EH (cell line): ENCODE data around the gene ARMC6.
"Not testable (repeated sequence)": the region's sequence is repeated elsewhere in the genome, so short reads cannot be mapped to it uniquely, and the experiment has no call there.

Experiments
- DNase-seq: peaks from one replicate; pipeline ENCODE4 v3.0.0-alpha.2; 2015; ENCODE audit warnings: low read depth

The ARMC6 gene

GRCh38 chr19:19023376-19023775 lies 10.0 kb upstream of the ARMC6 start:
- DNase-seq: not testable (repeated sequence)

- DNase-seq: no peak
Observed at GRCh38 chr19:19025861-19026260, 7.5 kb upstream of the ARMC6 start.

GRCh38 chr19:19026299-19026971 lies 7.0 kb upstream of the ARMC6 start:
- peak; percentile 5 for DNase-seq

DNA sequence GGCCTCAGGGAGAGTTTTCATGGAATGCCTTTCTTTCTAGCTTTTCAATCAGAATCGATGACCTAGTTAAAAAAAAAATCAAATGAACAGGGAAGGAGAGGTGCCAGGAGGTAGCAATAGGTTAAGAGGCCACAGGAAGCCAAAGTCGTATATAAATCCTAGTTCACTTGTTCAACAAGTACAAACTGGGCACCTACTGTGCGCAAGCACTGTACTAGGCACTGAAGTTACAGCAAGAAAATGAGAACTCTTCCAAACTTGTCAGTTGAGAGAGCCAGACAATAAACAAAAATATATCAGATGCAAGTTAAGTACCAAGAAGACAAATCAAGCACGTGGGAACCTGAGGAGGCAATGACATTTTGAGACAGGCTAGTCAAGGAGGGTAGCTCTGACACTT lies 6.2 kb upstream of the ARMC6 start:
- no peak for DNase-seq

DNA sequence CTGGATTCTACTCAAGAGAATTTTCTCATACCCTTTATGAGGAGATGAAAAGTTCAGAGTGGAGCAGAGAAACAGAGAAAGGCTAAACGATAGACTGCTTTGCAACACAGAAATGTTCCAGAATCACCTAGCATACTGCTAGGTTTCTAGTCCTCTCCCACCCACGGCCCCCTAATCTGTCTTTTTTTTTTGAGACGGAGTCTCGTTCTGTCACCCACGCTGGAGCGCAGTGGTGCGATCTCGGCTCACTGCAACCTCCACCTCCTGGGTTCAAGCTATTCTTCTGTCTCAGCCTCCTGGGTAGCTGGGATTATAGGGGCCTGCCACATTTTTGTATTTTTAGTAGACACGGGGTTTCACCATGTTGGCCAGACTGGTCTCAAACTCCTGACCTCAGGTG lies 4.9 kb upstream of the ARMC6 start:
- DNase-seq: no peak

DNA sequence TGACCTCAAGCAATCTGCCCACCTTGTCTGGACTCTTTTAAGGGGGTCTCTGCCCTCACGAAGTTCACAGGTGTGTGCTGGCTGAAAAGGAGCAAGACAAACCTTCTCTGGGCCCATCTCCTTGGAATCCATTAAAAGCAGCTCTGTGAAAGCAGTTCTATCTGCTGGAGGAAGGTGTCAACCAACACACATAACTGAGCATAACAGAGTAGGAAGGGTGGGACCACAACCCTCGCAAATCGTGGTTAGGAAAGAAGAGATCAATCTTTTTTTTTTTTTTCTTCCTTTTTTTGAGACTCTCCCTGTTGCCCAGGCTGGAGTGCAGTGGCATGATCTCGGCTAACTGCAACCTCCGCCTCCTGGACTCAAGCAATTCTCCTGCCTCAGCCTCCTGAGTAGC lies 1.5 kb upstream of the ARMC6 start:
- no peak for DNase-seq

- peak; percentile 97 for DNase-seq
Observed at GRCh38 chr19:19032420-19033175, 805 bp upstream of the ARMC6 start.

DNA sequence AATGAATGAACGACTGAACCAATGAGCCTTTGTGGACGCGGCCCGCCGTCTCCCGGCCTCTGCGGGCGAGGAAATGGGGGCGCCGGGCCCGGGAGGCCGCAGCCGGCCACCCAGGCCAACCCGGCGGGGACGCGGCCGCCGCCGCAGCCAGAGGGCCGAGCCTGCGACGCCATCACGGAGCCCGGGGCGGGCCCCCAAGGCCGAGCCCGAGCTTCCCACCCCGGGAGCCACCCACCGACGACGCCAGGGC lies 302 bp upstream of the ARMC6 start:
- no peak for DNase-seq

DNA sequence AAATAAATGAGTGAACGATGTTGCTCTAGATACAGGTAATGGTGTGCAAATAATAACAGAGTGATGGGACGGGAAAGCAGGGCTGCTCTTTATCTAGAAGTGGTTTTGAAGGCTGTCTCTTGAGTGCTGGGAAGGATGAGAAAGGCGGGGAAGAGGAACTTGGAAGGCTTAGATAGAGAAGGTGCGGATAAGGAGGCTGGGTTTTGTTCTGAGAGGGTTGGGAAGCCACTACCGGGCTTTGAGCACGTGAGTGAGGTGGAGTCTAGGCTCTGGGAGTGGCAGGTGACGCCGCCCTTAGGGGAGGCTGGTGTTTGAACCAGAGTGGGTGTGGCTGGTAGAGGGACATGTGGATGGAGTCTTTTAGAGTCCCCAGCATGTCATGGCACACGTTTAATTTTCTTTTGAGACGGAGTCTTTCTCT lies 811 bp downstream of the ARMC6 start:
- peak; percentile 78 for DNase-seq

- no peak for DNase-seq
Observed at GRCh38 chr19:19039901-19040300, 6.5 kb downstream of the ARMC6 start.

DNA sequence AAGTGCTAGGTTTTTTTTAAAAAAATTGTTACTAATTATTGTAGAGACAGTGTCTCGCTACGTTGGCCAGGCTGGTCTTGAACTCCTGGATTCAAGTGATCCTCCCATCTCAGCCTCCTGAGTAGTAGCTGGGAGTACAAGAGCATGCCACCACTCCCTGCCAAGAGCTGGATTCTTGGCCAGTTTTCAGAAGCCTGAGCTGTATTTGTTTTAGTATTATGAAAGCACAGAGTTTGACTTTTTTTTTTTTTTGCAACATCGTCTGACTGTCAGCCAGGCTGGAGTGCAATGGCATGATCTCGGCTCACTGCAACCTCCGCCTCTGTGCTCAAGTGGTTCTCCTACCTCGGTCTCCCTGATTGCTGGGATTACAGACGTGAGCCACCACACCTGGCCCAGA lies 7.0 kb downstream of the ARMC6 start:
- DNase-seq: peak; percentile 91

DNA sequence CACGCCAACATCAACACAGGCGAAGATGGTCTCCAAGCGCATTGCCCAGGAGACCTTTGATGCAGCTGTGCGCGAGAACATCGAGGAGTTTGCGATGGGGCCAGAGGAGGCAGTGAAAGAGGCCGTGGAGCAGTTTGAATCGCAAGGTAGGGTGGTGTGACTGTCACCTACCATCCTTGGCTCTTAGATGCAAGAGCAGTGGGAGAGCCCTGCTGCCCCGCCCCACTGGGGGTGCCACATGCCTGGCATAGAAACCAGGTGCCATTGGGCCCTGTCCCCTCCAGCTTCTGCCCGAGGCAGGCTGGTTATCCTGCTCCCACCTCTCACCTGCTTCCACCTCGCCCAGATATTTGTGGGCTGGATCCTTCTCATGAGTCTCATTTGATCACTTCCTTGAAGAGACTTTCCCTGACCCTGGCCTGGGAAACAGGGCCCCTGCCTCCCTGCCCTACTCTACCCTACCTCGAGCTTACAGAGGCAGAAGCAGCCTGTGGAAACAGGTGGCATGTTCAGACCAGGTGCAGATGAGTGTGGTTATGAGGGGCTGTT lies 9.4 kb downstream of the ARMC6 start:
- no peak for DNase-seq

GRCh38 chr19:19043481-19043880 lies 10.1 kb downstream of the ARMC6 start:
- DNase-seq: no peak

DNA sequence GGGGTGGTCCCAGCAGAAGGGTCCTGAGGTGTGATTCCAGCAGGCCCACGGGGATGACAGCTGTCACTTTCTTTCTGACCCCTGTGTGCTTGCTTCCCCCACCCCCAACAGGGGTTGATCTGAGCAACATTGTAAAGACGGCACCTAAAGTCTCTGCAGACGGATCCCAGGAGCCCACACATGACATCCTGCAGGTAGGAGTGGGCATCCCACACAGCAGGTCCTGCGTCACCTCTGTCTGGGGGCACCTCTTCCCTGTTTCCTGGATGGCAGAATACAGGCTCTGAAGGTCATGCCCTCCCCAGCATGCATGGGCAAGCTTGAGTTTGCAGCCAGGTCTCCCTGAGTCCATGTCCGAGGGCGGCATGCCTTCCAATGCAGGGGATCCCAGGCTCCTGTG lies 10.5 kb downstream of the ARMC6 start:
- DNase-seq: no peak

GRCh38 chr19:19049406-19049805 lies 16.0 kb downstream of the ARMC6 start:
- no peak for DNase-seq

DNA sequence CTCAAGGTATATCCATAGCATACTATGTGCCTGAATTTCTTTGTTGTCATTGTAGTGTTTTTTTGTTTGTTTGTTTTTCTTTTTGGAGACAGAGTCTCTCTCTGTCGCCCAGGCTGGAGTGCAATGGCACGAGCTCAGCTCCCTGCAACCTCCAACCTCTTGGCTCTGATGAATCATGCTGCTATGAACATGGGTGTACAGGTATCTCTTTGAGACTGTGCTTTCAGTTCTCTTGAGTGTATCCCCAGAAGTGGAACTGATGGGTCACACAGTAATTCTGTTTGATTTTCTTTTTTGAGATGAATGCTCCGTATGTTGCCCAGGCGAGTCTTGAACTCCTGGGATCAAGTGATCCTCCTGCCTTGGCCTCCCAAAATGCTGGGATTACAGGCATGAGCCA lies 16.7 kb downstream of the ARMC6 start:
- no peak for DNase-seq

DNA sequence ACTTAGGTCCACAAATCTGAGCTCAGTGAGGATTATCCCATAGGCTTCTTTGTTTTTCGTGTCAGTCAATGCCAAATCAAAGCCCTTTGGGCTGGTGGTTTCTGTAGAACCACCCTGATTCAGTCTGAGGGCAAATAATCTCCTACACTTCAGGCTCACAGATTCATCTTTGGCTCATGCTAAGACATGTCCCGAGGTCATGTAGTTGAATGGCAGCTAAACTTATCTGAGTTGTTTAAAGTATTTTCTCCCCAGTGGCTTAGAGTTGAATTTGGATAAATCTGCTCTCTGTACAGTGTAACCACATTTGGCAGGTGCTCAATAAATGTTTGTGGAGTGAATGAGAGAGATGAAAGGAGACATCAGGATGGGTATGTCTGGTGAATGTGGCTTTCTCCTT lies 17.3 kb downstream of the ARMC6 start:
- DNase-seq: no peak

GRCh38 chr19:19051478-19052213 lies 18.2 kb downstream of the ARMC6 start:
- DNase-seq: no peak

GRCh38 chr19:19052921-19053320 lies 19.5 kb downstream of the ARMC6 start:
- no peak for DNase-seq

DNA sequence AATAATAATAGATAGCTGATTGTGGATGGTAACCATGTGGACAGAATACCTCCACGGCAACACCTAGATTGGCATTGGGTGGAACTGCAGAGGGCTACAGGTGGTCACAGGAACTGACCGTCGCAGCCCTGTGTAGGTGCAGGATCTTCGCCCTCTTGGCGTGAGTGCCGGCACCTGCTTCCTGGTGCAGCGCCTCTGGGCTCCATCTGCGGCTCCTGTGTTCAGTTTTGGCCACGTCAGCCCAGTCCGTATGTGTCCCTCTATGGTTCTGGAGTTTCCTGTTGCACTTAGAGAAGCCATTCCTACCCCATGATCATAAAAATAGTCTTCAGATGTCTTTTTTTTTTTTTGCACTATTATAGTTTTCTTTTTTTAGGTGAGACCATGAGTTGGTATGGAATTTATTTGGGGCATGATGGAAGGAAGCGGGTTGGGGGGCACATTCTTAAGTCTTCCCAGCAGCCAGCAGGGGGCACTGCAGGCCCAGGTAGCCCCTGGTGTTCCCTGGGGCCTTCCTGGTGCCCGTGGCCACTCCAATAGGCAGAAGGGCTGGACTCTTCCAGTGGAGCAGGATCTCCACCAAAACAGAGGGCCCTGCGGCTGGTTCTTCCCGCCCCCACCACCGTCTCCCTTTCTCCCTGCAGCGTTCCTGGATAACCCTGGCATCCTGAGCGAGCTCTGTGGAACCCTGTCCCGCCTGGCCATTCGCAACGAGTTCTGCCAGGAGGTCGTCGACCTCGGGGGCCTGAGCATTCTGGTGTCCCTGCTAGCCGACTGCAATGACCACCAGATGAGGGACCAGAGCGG lies 20.3 kb downstream of the ARMC6 start:
- DNase-seq: peak; percentile 66

GRCh38 chr19:19054315-19054938 lies 21.0 kb downstream of the ARMC6 start:
- DNase-seq: no peak

DNA sequence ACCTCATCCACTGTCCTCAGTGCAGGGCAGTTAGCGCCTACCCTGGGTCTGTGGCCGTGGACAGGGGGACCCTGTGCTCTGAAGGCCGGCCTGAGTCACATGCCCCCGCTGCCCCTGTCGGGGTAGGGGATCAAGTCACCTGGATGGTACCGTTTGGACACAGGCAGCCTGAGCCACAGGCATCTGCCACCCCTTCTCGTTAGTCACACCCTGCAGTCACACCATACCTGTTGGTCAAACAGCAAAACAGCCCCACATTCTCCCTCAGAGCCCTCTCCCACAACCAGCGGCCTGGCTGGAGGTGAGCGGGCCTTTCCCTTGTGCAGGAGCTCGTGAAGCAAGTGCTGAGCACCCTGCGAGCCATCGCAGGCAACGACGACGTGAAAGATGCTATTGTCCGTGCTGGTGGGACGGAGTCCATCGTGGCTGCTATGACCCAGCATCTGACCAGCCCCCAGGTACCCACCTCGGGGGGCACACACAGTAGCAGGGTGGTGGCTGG lies 21.6 kb downstream of the ARMC6 start:
- no peak for DNase-seq
